Stimulated activated CD4-positive, alpha-beta T cell treated with anti-CD3 and anti-CD28 coated beads, Interleukin-1b, Interleukin-23, amount 100 ng/mL, for 1 hour (primary cell): Measurements from ENCODE around the gene SMAD3.

Source experiments
- DNase-seq, 2 donors: peaks; one replicate each; pipeline ENCODE4 v3.0.0-alpha.2; 2020; ENCODE audit warnings: low read depth in 2 of 2

The SMAD3 gene

GRCh38 chr15:67196672-67197363, 131.4 kb downstream of the SMAD3 start:
- DNase-seq = no peak

- no peak for DNase-seq
Measured at GRCh38 chr15:67197364-67197695, 131.9 kb downstream of the SMAD3 start.

DNA sequence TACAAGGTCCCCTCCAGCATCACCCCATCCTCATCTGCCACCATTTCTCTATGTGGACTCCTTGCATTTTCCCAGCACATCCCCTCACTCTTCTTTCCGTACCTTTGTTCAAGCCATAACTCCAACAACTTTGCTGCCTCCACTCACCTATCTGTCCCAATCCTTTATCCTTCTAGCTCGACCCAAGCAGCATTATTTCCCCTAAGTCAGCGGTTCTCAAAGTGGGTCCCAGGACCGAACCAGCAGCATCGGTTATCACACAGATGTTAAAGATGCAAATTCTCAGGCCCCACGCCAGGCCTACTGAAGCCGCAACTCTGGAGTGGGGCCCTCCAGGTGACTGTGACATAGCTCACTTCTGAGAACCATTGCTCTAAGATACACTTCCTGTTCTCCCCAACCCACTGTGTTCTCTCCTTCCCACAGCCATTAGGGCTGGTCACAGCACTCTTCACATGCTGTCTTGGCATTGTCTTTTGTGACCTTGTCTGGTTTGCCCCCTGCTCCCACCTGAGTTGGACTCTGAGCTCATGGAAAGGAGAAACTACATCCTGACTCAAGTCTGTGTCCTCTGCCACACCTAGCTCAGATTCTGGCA, 132.9 kb downstream of the SMAD3 start:
- DNase-seq = no peak

- DNase-seq = no peak
Measured at GRCh38 chr15:67199391-67199790, 134.0 kb downstream of the SMAD3 start.

DNA sequence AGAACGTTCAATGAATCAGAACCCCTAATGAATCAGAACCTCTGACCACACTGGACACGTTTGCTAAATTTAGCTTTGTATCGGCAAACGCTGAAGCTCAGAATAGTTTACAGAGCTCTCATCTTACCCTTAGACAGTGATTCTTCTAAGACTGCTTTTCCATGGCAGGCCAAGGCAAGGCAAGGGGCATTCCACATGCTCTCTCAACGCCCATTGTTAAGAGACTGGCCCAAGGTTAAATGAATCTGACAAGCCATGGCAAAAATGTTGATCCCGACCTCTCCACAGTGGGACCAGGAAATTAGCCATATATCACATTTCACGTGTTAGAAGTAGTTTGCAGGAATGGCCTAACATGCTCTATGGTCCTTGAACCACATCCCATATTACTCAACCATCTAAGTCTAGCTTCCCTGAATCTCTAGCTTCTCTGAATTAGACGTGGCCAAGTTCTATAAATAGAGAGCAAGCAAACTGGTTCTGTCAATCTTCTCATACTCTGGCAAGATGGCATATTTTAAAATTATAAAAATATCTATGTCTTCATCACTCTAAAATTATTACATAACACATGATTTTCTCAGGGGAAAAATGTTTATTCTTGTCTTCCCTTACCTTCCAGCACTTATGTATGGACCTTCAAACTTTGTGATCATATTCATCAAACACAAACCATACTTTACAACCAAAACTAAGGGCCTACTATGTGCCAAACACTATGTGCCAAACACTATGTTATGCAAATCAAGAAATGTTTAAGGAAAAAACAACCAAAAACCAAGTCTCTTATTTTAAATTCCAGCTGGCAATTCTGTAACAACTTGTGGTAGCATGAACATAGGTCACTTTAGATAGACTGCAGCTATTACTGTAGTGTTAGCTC, 134.7 kb downstream of the SMAD3 start:
- DNase-seq = no peak

- no peak for DNase-seq
Measured at GRCh38 chr15:67201136-67201535, 135.7 kb downstream of the SMAD3 start.

GRCh38 chr15:67202091-67202490, 136.7 kb downstream of the SMAD3 start:
- no peak for DNase-seq

DNA sequence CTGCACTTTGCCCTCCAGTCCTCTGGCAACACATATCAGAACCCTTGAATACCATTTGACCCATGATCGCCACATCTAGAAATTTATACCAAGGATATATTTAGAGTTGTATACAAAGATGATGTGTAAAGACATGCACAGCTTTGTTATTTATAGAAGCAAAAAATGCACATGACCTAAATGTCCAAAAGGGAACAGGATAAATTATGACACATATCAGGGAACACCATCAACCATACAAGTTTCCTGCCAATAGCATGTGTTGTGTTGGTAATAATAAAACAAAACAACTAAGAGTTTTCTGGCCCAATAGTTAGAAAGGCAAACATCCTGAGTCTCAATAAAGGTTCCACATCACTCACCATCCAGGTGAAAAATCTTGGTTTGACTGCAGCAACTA, 137.6 kb downstream of the SMAD3 start:
- DNase-seq = no peak

GRCh38 chr15:67207555-67208207, 142.3 kb downstream of the SMAD3 start:
- no peak for DNase-seq

DNA sequence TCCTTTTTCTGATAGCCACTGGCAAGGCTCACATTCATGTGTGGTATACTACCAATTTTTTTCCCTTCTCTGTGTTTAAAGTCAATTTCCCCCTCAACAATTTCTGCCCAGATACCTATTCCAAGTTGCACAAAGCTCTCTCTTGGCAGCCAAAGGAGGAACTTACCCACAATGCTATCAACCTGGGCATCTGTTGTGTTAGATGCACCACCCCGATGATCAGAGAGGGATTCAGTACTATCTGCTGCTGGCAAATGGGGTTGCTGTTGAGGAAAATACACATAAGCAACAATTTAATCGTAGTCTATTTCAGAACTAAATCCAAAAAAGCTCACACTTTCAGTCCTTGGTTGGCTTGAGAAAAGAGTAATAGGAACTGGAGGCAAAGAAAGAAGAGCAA, 143.0 kb downstream of the SMAD3 start:
- DNase-seq = no peak

- no peak for DNase-seq
Measured at GRCh38 chr15:67210555-67211168, 145.3 kb downstream of the SMAD3 start.

DNA sequence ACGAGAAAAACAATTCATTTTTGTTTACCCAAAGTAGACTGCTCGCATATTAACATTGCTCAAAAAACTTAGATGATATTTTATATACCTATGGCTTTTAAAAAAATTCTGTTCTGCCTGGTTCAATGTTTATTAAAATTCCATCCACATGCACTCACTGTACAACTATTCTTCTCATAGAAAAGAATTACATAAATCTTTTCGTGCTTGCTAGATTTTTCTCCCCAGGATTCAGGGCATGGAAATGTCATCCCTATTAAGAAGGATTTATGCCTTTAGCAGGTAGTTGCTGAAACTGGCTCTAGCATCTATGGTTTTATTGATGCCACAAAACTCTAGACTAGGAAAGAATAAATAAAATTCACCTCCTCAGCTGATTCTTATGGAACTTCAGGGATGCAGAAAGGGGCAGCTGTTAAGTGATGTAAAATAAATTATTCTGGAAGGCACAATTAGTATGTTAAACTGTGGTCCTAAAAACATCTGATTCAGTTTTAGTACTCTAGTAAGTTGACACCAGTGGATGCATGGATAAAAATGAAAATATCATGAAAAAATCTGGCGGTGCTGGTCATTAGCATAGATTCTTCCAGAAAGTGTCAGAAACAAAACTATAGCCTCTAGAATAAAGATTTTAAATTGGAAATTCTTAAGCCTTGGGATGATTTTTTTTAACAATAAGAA, 147.4 kb downstream of the SMAD3 start:
- DNase-seq = no peak

GRCh38 chr15:67215102-67215501, 149.7 kb downstream of the SMAD3 start:
- no peak for DNase-seq

DNA sequence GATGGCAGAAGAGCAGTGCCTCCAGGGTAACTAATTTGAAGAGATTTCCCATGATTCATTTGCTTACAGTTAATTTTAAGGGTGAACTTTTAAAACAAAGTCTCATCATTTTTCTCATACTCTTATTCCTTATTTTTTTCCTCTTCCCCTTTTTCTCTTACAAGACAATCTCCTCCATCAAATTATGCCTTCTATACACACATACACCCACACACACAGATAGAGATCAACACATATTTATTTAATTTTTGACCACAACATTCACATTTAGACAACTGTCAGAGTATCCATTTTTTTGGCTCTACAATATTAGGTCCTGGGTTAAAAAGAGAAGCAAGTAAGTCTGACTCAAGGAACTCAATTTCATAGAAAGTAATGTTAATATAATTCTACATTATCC, 151.5 kb downstream of the SMAD3 start:
- no peak for DNase-seq

DNA sequence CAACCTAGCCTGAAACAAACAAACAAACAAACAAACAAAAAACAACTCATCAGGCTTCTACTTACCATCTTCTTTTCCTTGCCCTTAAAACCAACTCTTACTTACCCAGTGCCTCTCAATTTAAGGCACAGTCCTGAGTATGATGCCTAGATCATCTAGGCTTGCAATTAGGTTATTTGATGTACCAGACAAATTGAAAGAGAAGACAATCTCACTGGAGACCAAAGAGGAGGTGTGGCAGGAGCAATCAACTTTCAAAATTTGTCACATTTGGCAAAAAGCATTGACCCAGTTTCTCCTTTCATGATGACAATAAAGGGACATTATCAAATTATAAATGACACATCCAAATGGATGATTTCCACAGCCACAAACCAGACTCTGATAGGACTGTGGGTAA, 153.0 kb downstream of the SMAD3 start:
- DNase-seq = no peak

DNA sequence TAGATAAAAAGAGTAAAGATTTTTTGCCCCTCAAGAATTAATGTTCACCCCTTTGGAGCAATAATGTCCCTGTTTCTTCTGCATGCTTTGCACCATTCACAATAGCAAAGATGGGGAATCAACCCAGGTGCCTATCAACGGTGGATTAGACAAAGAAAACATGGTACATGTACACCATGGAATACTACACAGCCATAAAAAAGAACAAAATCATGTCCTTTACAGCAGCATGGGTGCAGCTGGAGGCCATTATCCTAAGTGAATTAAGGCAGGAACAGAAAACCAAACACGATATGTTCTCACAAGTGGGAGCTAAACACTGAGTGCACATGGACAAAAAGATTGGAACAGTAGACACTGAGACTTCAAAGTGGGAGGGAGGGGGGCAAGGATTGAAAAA, 153.9 kb downstream of the SMAD3 start:
- DNase-seq = no peak

GRCh38 chr15:67224889-67225288, 159.5 kb downstream of the SMAD3 start:
- no peak for DNase-seq

DNA sequence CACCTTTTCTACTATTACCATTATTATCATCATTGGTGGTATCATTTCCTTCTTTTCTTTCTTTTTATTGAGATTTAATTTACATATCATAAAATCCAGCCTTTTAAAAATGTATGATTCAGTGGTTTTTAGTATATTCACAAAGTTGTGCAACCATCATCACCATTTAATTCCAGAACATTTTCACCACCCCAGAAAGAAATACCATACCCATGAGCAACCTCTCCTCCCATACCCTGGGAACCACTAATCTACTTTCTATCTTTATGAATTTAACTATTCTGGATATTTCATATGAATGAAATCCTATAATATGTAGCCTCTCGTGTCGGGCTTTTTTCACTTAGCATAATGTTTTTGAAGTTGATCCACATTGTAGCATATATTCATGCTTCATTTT, 159.9 kb downstream of the SMAD3 start:
- DNase-seq = no peak

- DNase-seq = no peak
Measured at GRCh38 chr15:67227431-67227830, 162.0 kb downstream of the SMAD3 start.

DNA sequence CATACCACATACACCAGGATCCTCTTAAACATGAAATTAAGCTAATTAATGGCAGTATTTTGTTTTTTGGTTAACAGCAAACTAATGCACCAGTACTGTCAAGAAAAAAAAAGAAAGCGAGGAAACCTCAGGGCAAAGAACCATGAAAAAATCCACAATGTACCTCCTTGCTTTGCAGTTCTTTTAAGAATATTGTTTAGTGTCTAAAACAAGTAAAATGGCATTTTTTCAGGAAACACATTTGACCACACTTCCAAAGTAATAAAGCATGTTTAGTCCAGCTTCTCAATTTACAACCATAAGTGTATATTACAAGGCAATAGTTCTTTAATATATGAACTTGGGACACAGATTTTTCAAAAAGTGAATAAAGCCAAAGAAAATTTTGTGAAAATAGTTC, 162.4 kb downstream of the SMAD3 start:
- DNase-seq = no peak

DNA sequence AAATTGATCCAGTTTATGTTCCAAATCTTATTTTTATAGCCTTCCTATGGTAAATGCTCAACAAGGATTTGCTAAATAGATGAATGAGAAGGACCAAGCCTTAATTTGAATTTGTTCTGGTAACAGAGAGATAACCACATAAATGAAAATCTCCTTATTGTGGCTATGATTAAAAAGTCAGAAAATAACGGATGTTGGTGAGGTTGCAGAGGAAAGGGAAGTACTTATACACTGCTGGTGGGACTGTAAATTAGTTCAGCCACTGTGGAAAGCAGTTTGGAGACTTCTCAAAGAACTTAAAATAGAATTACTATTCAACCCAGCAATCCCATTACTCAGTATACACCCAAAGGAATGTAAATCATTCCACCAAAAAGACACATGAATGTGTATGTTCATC, 162.9 kb downstream of the SMAD3 start:
- DNase-seq = no peak
